HL-60 (cell line): ENCODE data around the gene TENM3.

Experiments used
- CTCF ChIP-seq: IDR thresholded peaks from one replicate; pipeline ENCODE4 v1.5.1; 2011; ENCODE audit warnings: low read length, control low read depth, inconsistent platforms; ENCODE audit not compliant: insufficient read depth
- GABPA ChIP-seq: IDR thresholded peaks from 2 replicates; pipeline ENCODE4 v1.6.1; 2012; ENCODE audit warnings: low read depth
- POLR2AphosphoS5 ChIP-seq: IDR thresholded peaks from 2 replicates; pipeline ENCODE4 v1.6.1; 2012; ENCODE audit warnings: low read depth
- SPI1 ChIP-seq: IDR thresholded peaks from 2 replicates; pipeline ENCODE4 v1.6.1; 2012; ENCODE audit warnings: low read depth, mild to moderate bottlenecking, borderline replicate concordance

GRCh38 chr4:182521011-182521410 lies 277.8 kb downstream of the TENM3 start:
- TF ChIP-seq CTCF (no peak), GABPA (no peak), POLR2AphosphoS5 (no peak), SPI1 (no peak)
